HepG2 (cell line): ENCODE measurements around the gene SFI1. TPM values are rescaled to one million over a fixed set of nuclear protein-coding genes. Genes with fewer than 3 reads are reported as not detected.

Experiments
- BCL3 ChIP-seq: sonication (generic); formaldehyde crosslinking; IDR thresholded peaks from 2 replicates; pipeline ENCODE4 v1.5.1; 2020; ENCODE audit warnings: mild to moderate bottlenecking, missing genetic modification reagents, moderate library complexity
- BCLAF1 ChIP-seq: fragments of 450-650 bp; IDR thresholded peaks from 2 replicates; pipeline ENCODE4 v1.6.1; 2017; ENCODE audit warnings: mild to moderate bottlenecking
- HNF4A ChIP-seq: sonication (generic); formaldehyde crosslinking; IDR thresholded peaks from 2 replicates; pipeline ENCODE4 v1.4.0; 2020; ENCODE audit warnings: missing genetic modification reagents
- KLF16 ChIP-seq, 2 experiments: sonication (generic) in 1 of 2; formaldehyde crosslinking in 1 of 2; IDR thresholded peaks; 2 replicates each; pipeline versions ENCODE4 v1.6.1 to v1.8.0; 2016 to 2023; ENCODE audit warnings: missing genetic modification reagents in 2 of 2, missing compliant biosample characterization in 1 of 2
- MATR3 ChIP-seq: sonication (generic); formaldehyde crosslinking; IDR thresholded peaks from 2 replicates; pipeline ENCODE4 v1.4.0; 2020; ENCODE audit warnings: missing genetic modification reagents
- MIXL1 ChIP-seq: IDR thresholded peaks from 2 replicates; pipeline ENCODE4 v1.6.1; 2016
- MLLT10 ChIP-seq: sonication (generic); formaldehyde crosslinking; IDR thresholded peaks from 2 replicates; pipeline ENCODE4 v1.4.0; 2020; ENCODE audit warnings: missing genetic modification reagents
- MXD3 ChIP-seq: IDR thresholded peaks from 2 replicates; pipeline ENCODE4 v1.6.1; 2016; ENCODE audit warnings: mild to moderate bottlenecking, missing biosample characterization, missing genetic modification reagents
- RORA ChIP-seq: sonication (generic); formaldehyde crosslinking; IDR thresholded peaks from 2 replicates; pipeline ENCODE4 v1.5.0; 2020; ENCODE audit warnings: mild to moderate bottlenecking, missing genetic modification reagents, moderate library complexity
- SP1 ChIP-seq, 2 experiments: fragments of 450-650 bp in 1 of 2; sonication (generic) in 1 of 2; formaldehyde crosslinking in 1 of 2; IDR thresholded peaks; 2 replicates each; pipeline versions ENCODE4 v1.4.0 to v1.6.1; 2016 to 2020; ENCODE audit warnings: missing genetic modification reagents in 1 of 2
- SRSF9 ChIP-seq: fragments of 200-400 bp; formaldehyde crosslinking; IDR thresholded peaks from 2 replicates; pipeline ENCODE4 v1.6.1; 2018; ENCODE audit warnings: borderline replicate concordance, mild to moderate bottlenecking, low read depth, low read length; ENCODE audit not compliant: insufficient read depth, poor library complexity, severe bottlenecking
- ZBTB21 ChIP-seq: sonication (generic); formaldehyde crosslinking; IDR thresholded peaks from 2 replicates; pipeline ENCODE4 v1.4.0; 2020; ENCODE audit warnings: missing genetic modification reagents
- ZC3H4 ChIP-seq: sonication (generic); formaldehyde crosslinking; IDR thresholded peaks from 2 replicates; pipeline ENCODE4 v1.4.0; 2020; ENCODE audit warnings: missing genetic modification reagents, borderline replicate concordance
- ZNF17 ChIP-seq: sonication (generic); formaldehyde crosslinking; IDR thresholded peaks from 2 replicates; pipeline ENCODE4 v1.5.0; 2020; ENCODE audit warnings: mild to moderate bottlenecking, missing genetic modification reagents
- ZNF260 ChIP-seq: sonication (generic); formaldehyde crosslinking; IDR thresholded peaks from 2 replicates; pipeline ENCODE4 v1.4.0; 2020; ENCODE audit warnings: missing genetic modification reagents, low read depth, mild to moderate bottlenecking, borderline replicate concordance
- ZNF276 ChIP-seq: sonication (generic); formaldehyde crosslinking; IDR thresholded peaks from 2 replicates; pipeline ENCODE4 v1.4.0; 2020; ENCODE audit warnings: mild to moderate bottlenecking, low read depth, missing genetic modification reagents
- ZNF280D ChIP-seq: sonication (generic); formaldehyde crosslinking; IDR thresholded peaks from 2 replicates; pipeline ENCODE4 v1.5.1; 2020; ENCODE audit warnings: mild to moderate bottlenecking, missing genetic modification reagents
- ZNF713 ChIP-seq: sonication (generic); formaldehyde crosslinking; IDR thresholded peaks from 2 replicates; pipeline ENCODE4 v1.4.0; 2020; ENCODE audit warnings: mild to moderate bottlenecking, missing genetic modification reagents
- ZNF776 ChIP-seq: sonication (generic); formaldehyde crosslinking; IDR thresholded peaks from 2 replicates; pipeline ENCODE4 v1.4.0; 2020; ENCODE audit warnings: mild to moderate bottlenecking, missing genetic modification reagents
- ZSCAN21 ChIP-seq: sonication (generic); formaldehyde crosslinking; IDR thresholded peaks from 2 replicates; pipeline ENCODE4 v1.8.0; 2022; ENCODE audit warnings: mild to moderate bottlenecking, missing genetic modification reagents, moderate library complexity, borderline replicate concordance
- polyA plus RNA-seq, 8 experiments: library from polyadenylated mRNA; depleted of rRNA in 3 of 8; stranded (reverse) in 7 of 8; unstranded in 1 of 8; fragments of >200 nt; fragmentation: Illumina TruSeq in 4 of 8; extraction: Trizol in 4 of 8; gene quantifications; 2 replicates each; pipeline versions ENCODE4 v1.2.1 to v1.2.3, GENCODE V29; 2011 to 2016; ENCODE audit warnings: low read depth in 4 of 8, missing spikeins in 1 of 8, mixed read lengths in 1 of 8; ENCODE audit not compliant: insufficient read depth in 1 of 8
- total RNA-seq, 5 experiments: library from RNA; depleted of rRNA; stranded (reverse); fragments of >200 nt; fragmentation: Illumina TruSeq; extraction: Trizol; gene quantifications; 2 replicates each; pipeline ENCODE4 v1.2.3, GENCODE V29; 2016; ENCODE audit warnings: low read depth in 1 of 5

SFI1 gene
- total and polyA plus RNA-seq, 2 of the 13 experiments (the other 11 are each of a cell fraction or from before 2014, with no cell fraction given), result 20.5 to 40.1 TPM

GRCh38 chr22:31646186-31647019 lies 150.1 kb downstream of the SFI1 start (continued):
- TF ChIP-seq ZNF280D (CRISPR knock-in tag) (no peak), MLLT10 (no peak), KLF16 (CRISPR knock-in tag; IDR thresholded peaks at IDR 0.05) (no peak), ZC3H4 (CRISPR knock-in tag) (no peak), ZNF260 (CRISPR knock-in tag) (no peak), ZNF276 (CRISPR knock-in tag) (no peak), MXD3 (CRISPR knock-in tag) (no peak), ZBTB21 (CRISPR knock-in tag) (peak; percentile 60), ZSCAN21 (CRISPR knock-in tag) (no peak), SRSF9 (no peak), RORA (CRISPR knock-in tag) (no peak), MIXL1 (CRISPR knock-in tag) (no peak), SP1 (IDR thresholded peaks at IDR 0.05) (no peak), SP1 (CRISPR knock-in tag; IDR thresholded peaks at IDR 0.05) (no peak), ZNF17 (no peak), BCLAF1 (no peak), BCL3 (CRISPR knock-in tag) (no peak), MATR3 (no peak), ZNF776 (CRISPR knock-in tag) (no peak), HNF4A (CRISPR knock-in tag) (no peak), ZNF713 (CRISPR knock-in tag) (no peak)
